HepG2 (cell line): ENCODE data around the gene ZNF414. TPM values are rescaled to one million over a fixed set of nuclear protein-coding genes. Genes with fewer than 3 reads are reported as not detected.

Experiments used
- ATAC-seq: fragments of 200-7000 bp; cut with Tn5 transposase; 3 replicates; pipeline ENCODE4 v1.9.1; 2020; ENCODE audit warnings: mild to moderate bottlenecking, moderate library complexity
- BruUV-seq: library from RNA; stranded (reverse); fragments of 400-500 nt; replicated peaks from 2 replicates; lab custom pipeline; 2021; lab: Mats Ljungman, UMichigan
- CTCF ChIA-PET: fragments of 300-600 bp; formaldehyde crosslinking; extraction: SDS; loops from one replicate; lab custom pipeline; 2021; ENCODE audit warnings: low total read pairs, inconsistent platforms, low intra/inter-chr PET ratio; lab: Yijun Ruan, JAX
- POLR2A ChIA-PET: fragments of 350-600 bp; sonication (Branson Sonifier 250); formaldehyde crosslinking; loops from one replicate; lab custom pipeline; 2020; ENCODE audit warnings: antibody characterized with exemption, inconsistent platforms; lab: Yijun Ruan, JAX
- DNase-seq: peaks from one replicate; pipeline ENCODE4 v3.0.0-alpha.2; 2015; ENCODE audit warnings: low spot score
- FAIRE-seq: peaks from 3 replicates; lab custom pipeline; 2011; peaks lifted over from hg19 to GRCh38; lab: Jason Lieb, UNC
- H2AFZ ChIP-seq: one replicate; pipeline ENCODE4 v1.6.1; 2011; ENCODE audit warnings: low read length, inconsistent platforms
- H3K27ac ChIP-seq: fragments of 300-600 bp; 3 replicates; pipeline ENCODE4 v1.8.0; 2011; ENCODE audit warnings: mixed run types, mild to moderate bottlenecking, mixed read lengths, low read length, inconsistent platforms; ENCODE audit not compliant: insufficient read depth; ENCODE audit errors: extremely low read length
- H3K27me3 ChIP-seq, 2 experiments: fragments of 200-600 bp in 1 of 2; 2 replicates in 1 of 2; 3 replicates in 1 of 2; pipeline versions ENCODE4 v1.6.0 to v1.8.0; 2011; ENCODE audit warnings: low read length in 2 of 2, mild to moderate bottlenecking in 2 of 2, moderate library complexity in 2 of 2, inconsistent platforms in 1 of 2; ENCODE audit not compliant: insufficient read depth in 2 of 2, control insufficient read depth in 1 of 2
- H3K36me3 ChIP-seq, 2 experiments: fragments of 200-600 bp in 1 of 2; replicated peaks in 1 of 2; 2 replicates in 1 of 2; 3 replicates in 1 of 2; pipeline versions ENCODE4 v1.5.1 to v1.8.0; 2011; ENCODE audit warnings: low read length in 2 of 2, inconsistent platforms in 1 of 2; ENCODE audit not compliant: insufficient read depth in 2 of 2, control insufficient read depth in 1 of 2
- H3K4me1 ChIP-seq: 2 replicates; pipeline ENCODE4 v1.5.1; 2012; ENCODE audit warnings: low read length, inconsistent platforms; ENCODE audit not compliant: insufficient read depth
- H3K4me2 ChIP-seq: 2 replicates; pipeline ENCODE4 v1.6.0; 2011; ENCODE audit warnings: low read depth, low read length, inconsistent platforms
- H3K4me3 ChIP-seq, 3 experiments: fragments of 200-600 bp in 1 of 3; sonication (generic), shearing (Covaris generic) in 1 of 3; replicated peaks in 1 of 3; 2 replicates each; pipeline ENCODE4 v1.5.1; 2011 to 2016; ENCODE audit warnings: low read length in 3 of 3, inconsistent platforms in 2 of 3, low read depth in 2 of 3, mild to moderate bottlenecking in 2 of 3, control low read depth in 1 of 3, mixed read lengths in 1 of 3; ENCODE audit not compliant: insufficient read depth in 1 of 3
- H3K79me2 ChIP-seq: one replicate; pipeline ENCODE4 v1.6.1; 2011; ENCODE audit warnings: low read length, inconsistent platforms; ENCODE audit not compliant: insufficient read depth
- H3K9ac ChIP-seq: 2 replicates; pipeline ENCODE4 v1.6.0; 2011; ENCODE audit warnings: mild to moderate bottlenecking, low read depth, low read length, inconsistent platforms; ENCODE audit not compliant: insufficient read depth
- H3K9me3 ChIP-seq: 2 replicates; pipeline ENCODE4 v1.5.1; 2012; ENCODE audit warnings: mild to moderate bottlenecking, low read length
- H4K20me1 ChIP-seq: 2 replicates; pipeline ENCODE4 v1.6.0; 2011; ENCODE audit warnings: inconsistent platforms, mild to moderate bottlenecking, low read length, moderate library complexity; ENCODE audit not compliant: insufficient read depth
- GABPB1 ChIP-seq: IDR thresholded peaks from 2 replicates; pipeline ENCODE4 v1.6.1; 2016; ENCODE audit warnings: mild to moderate bottlenecking, missing genetic modification reagents, moderate library complexity, missing compliant biosample characterization
- MTA3 ChIP-seq: sonication (generic); formaldehyde crosslinking; IDR thresholded peaks from 2 replicates; pipeline ENCODE4 v1.4.0; 2020; ENCODE audit warnings: missing genetic modification reagents
- NR2F1 ChIP-seq, 2 experiments: fragments of 450-650 bp in 1 of 2; formaldehyde crosslinking in 1 of 2; IDR thresholded peaks; 2 replicates each; pipeline versions ENCODE4 v1.5.0 to v1.6.1; 2016 to 2020; ENCODE audit warnings: mild to moderate bottlenecking in 1 of 2, missing compliant biosample characterization in 1 of 2, missing genetic modification reagents in 1 of 2, moderate library complexity in 1 of 2
- POLR2AphosphoS5 ChIP-seq: IDR thresholded peaks from 2 replicates; pipeline ENCODE4 v1.6.1; 2012; ENCODE audit warnings: low read depth, low read length
- SNAI1 ChIP-seq: sonication (generic); formaldehyde crosslinking; IDR thresholded peaks from 2 replicates; pipeline ENCODE4 v1.5.0; 2020; ENCODE audit warnings: mild to moderate bottlenecking, missing genetic modification reagents, borderline replicate concordance
- TEAD3 ChIP-seq: optimal IDR thresholded peaks from 2 replicates; pipeline ENCODE3; 2016; ENCODE audit warnings: borderline replicate concordance
- THAP7 ChIP-seq: sonication (generic); formaldehyde crosslinking; IDR thresholded peaks from 2 replicates; pipeline ENCODE4 v1.8.1; 2023; ENCODE audit warnings: mild to moderate bottlenecking, missing genetic modification reagents
- TRAFD1 ChIP-seq: sonication (generic); formaldehyde crosslinking; IDR thresholded peaks from 2 replicates; pipeline ENCODE4 v1.5.1; 2020; ENCODE audit warnings: missing genetic modification reagents, mild to moderate bottlenecking, borderline replicate concordance
- ZBTB2 ChIP-seq: sonication (generic); formaldehyde crosslinking; IDR thresholded peaks from 2 replicates; pipeline ENCODE4 v1.8.0; 2022; ENCODE audit warnings: low read depth, missing genetic modification reagents
- ZBTB26 ChIP-seq: IDR thresholded peaks from 2 replicates; pipeline ENCODE4 v1.6.1; 2016; ENCODE audit warnings: missing compliant biosample characterization, missing genetic modification reagents, borderline replicate concordance
- ZBTB33 ChIP-seq: sonication (generic); formaldehyde crosslinking; IDR thresholded peaks from 2 replicates; pipeline ENCODE4 v1.4.0; 2020; ENCODE audit warnings: missing genetic modification reagents
- ZNF777 ChIP-seq: sonication (generic); formaldehyde crosslinking; IDR thresholded peaks from 2 replicates; pipeline ENCODE4 v1.4.0; 2020; ENCODE audit warnings: missing genetic modification reagents
- ZNF816 ChIP-seq: sonication (generic); formaldehyde crosslinking; IDR thresholded peaks from 2 replicates; pipeline ENCODE4 v1.8.0; 2022; ENCODE audit warnings: missing genetic modification reagents, mild to moderate bottlenecking, borderline replicate concordance
- WGBS: methylation state at CpG from one replicate; pipeline ENCODE4 v1.1.6; 2017; ENCODE audit warnings: low lambda C conversion rate; 5-methylcytosine and 5-hydroxymethylcytosine counted together
- in situ Hi-C: cut with HindIII; loops from 2 replicates; pipeline ENCODE4 v1.10.0; 2017; ENCODE audit warnings: low pct_unique_long_range_greater_than_20kb; ENCODE audit not compliant: extremely low pct_ligation_motif_present
- intact Hi-C: fragments of 100-400 bp; cut with micrococcal nuclease; formaldehyde crosslinking; loops from one replicate; pipeline ENCODE4 v1.10.0; 2022; ENCODE audit not compliant: unreplicated experiment
- polyA plus RNA-seq, 8 experiments: library from polyadenylated mRNA; depleted of rRNA in 3 of 8; stranded (reverse) in 7 of 8; unstranded in 1 of 8; fragments of >200 nt; fragmentation: Illumina TruSeq in 4 of 8; extraction: Trizol in 4 of 8; gene quantifications; 2 replicates each; pipeline versions ENCODE4 v1.2.1 to v1.2.3, GENCODE V29; 2011 to 2016; ENCODE audit warnings: low read depth in 4 of 8, missing spikeins in 1 of 8, mixed read lengths in 1 of 8; ENCODE audit not compliant: insufficient read depth in 1 of 8
- total RNA-seq, 5 experiments: library from RNA; depleted of rRNA; stranded (reverse); fragments of >200 nt; fragmentation: Illumina TruSeq; extraction: Trizol; gene quantifications; 2 replicates each; pipeline ENCODE4 v1.2.3, GENCODE V29; 2016; ENCODE audit warnings: low read depth in 1 of 5

The ZNF414 gene
- total and polyA plus RNA-seq, 2 of the 13 experiments (the other 11 are each of a cell fraction or from before 2014, with no cell fraction given), result 2.5 to 4.0 TPM

GRCh38 chr19:8561075-8561764 lies 47.3 kb upstream of the ZNF414 start:
- intact Hi-C loops (no loop called here), in situ Hi-C loops (no loop called here)
- Histone ChIP-seq H3K4me3 (no peak overlapping the region), H3K36me3 (no peaks in the 10 kb centered on the region), H3K9ac (no peak overlapping the region), H4K20me1 (no peaks in the 10 kb centered on the region), H3K9me3 (no peaks in the 10 kb centered on the region), H3K4me1 (peaks cover 6% of the 10 kb centered on the region; the same call in 1 of the 2 replicates), H3K27me3 (no peaks in the 10 kb centered on the region; a peak in 1 of 5 replicates), H2AFZ (no peak overlapping the region), H3K27ac (no peak overlapping the region), H3K4me2 (no peak overlapping the region), H3K79me2 (no peaks in the 10 kb centered on the region)
- CTCF ChIA-PET, result no interaction called here
- POLR2A ChIA-PET, result no interaction called here
- ATAC-seq (no peak; the same call in 2 of the 3 replicates), FAIRE-seq (no peak), DNase-seq (no peak)
- TF ChIP-seq POLR2AphosphoS5, result no peak
- TF ChIP-seq THAP7 (CRISPR knock-in tag), result no peak
- TF ChIP-seq TEAD3 (CRISPR knock-in tag), result no peak
- TF ChIP-seq TRAFD1, result no peak
- no peak for TF ChIP-seq GABPB1 (CRISPR knock-in tag)
- TF ChIP-seq NR2F1 (CRISPR knock-in tag; IDR thresholded peaks at IDR 0.05), result no peak
- no peak for TF ChIP-seq ZBTB26 (CRISPR knock-in tag)
- no peak for TF ChIP-seq MTA3
- no peak for TF ChIP-seq ZBTB33 (CRISPR knock-in tag)
- no peak for TF ChIP-seq ZNF777
- TF ChIP-seq SNAI1, result no peak
- TF ChIP-seq ZNF816 (CRISPR knock-in tag), result no peak
- TF ChIP-seq ZBTB2, result no peak
- 55% methylated on average over 2 of the region's 2 CpGs for WGBS
- no TSS peak for BruUV-seq
